Breast epithelium (tissue), 4 donors: ENCODE measurements around the gene TUBA4B. TPM values are rescaled to one million over a fixed set of nuclear protein-coding genes. Genes with fewer than 3 reads are reported as not detected.

Source experiments
- DNase-seq, 2 donors: peaks; one replicate each; pipeline ENCODE4 v3.0.0-alpha.2; 2019; ENCODE audit warnings: low spot score in 2 of 2
- H3K27ac ChIP-seq, 2 donors: fragments of 200-600 bp; sonication (generic) in 1 of 2; one replicate each; pipeline ENCODE4 v1.5.1; 2016 to 2019; ENCODE audit warnings: mild to moderate bottlenecking in 1 of 2
- H3K27me3 ChIP-seq, 2 donors: fragments of 200-600 bp; sonication (generic) in 1 of 2; one replicate each; pipeline versions ENCODE4 v1.5.1 to v1.6.0; 2017 to 2019; ENCODE audit warnings: control low read depth in 1 of 2, mild to moderate bottlenecking in 1 of 2
- H3K36me3 ChIP-seq: fragments of 200-600 bp; one replicate; pipeline ENCODE4 v1.5.1; 2019
- H3K4me1 ChIP-seq, 2 donors: fragments of 200-600 bp; sonication (generic); one replicate each; pipeline ENCODE4 v1.5.1; 2016 to 2019; ENCODE audit warnings: control low read depth in 1 of 2
- H3K4me3 ChIP-seq, 3 donors: fragments of 200-600 bp; sonication (generic); 1 replicate in 2 of 3; 2 replicates in 1 of 3; pipeline ENCODE4 v1.5.1; 2016 to 2019; ENCODE audit warnings: mild to moderate bottlenecking in 3 of 3, moderate library complexity in 2 of 3
- H3K9me3 ChIP-seq, 2 donors: fragments of 200-600 bp; sonication (generic) in 1 of 2; one replicate each; pipeline ENCODE4 v1.5.1; 2016 to 2019; ENCODE audit warnings: control low read depth in 1 of 2
- POLR2A ChIP-seq: fragments of 450-650 bp; IDR thresholded peaks from one replicate; pipeline ENCODE4 v1.6.1; 2016; ENCODE audit warnings: antibody characterized with exemption, mild to moderate bottlenecking, moderate library complexity
- POLR2AphosphoS5 ChIP-seq, 3 donors: sonication (generic); formaldehyde crosslinking; IDR thresholded peaks; one replicate each; pipeline ENCODE4 v1.6.1; 2017; ENCODE audit warnings: antibody characterized with exemption in 3 of 3
- intact Hi-C: fragments of 100-400 bp; cut with DNase I; formaldehyde crosslinking; loops from one replicate; pipeline ENCODE4 v1.15.1; 2023; ENCODE audit warnings: low total_unique reads
- total RNA-seq, 3 donors: library from RNA; depleted of rRNA; stranded (reverse); fragments of >200 nt; gene quantifications; one replicate each; pipeline ENCODE4 v1.1.0, GENCODE V29; 2016
- TF ChIP-seq, protein P1 (sequence below), 3 donors: fragments of 450-650 bp; IDR thresholded peaks; one replicate each; pipeline ENCODE4 v1.5.1; 2016 to 2017; ENCODE audit warnings: antibody characterized with exemption in 3 of 3, mild to moderate bottlenecking in 3 of 3, moderate library complexity in 3 of 3

Gene TUBA4B
- total RNA-seq, 3 donors from 2014 or later: 0.16 TPM; not detected in 2

DNA sequence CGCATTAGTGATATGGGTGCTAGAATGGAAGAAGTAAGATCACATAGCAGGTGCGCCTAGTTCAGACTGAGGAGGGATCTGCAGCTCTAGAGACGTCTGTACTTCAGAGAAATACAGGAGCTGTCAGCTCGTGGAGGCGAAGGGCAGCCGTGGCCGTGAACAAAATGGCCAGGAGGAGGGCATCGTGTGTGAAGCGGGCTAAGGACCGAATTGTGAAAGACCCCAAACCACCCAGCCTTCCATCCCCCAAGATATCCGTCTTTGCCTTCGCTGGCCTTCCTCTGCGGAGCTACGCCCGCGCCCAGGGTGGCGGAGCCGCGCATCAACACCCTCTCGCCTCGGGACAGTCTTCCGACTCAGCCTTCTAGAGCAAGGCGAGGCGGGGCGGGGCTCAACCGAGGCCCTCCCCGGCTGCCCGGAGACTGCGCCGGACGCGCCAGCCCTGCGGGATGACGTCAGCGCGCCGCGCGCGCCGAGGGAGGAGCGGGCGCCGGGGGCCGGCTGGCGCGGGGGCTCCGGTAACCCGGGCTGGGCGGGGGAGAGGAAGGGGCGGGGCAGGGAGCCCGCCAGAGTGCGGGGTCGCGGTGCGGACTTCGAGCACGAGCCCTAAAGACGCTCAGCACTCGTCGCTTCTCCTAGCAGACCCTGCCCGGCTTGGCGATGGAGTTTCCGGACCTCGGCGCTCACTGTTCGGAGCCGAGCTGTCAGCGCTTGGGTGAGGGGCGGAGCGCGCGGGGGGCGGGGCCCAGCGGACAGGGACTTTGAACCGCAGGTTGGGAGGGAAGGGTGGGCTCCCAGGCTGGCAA, 46.5 kb upstream of the TUBA4B start, which contains the start of gene ZFAND2B:
Gene ZFAND2B, plus strand, starts transcription at position 455 of the 806 bp plus-strand sequence. Its CDS starts 206 bp downstream, at position 661.
- H3K27me3 ChIP-seq: no peaks in the 10 kb centered on the region
- TF ChIP-seq POLR2AphosphoS5 (IDR thresholded peaks at IDR 0.05) (peak; percentile 93 to 96 (median 95)), POLR2A (peak; percentile 77)
- TF ChIP-seq, protein P1, sequence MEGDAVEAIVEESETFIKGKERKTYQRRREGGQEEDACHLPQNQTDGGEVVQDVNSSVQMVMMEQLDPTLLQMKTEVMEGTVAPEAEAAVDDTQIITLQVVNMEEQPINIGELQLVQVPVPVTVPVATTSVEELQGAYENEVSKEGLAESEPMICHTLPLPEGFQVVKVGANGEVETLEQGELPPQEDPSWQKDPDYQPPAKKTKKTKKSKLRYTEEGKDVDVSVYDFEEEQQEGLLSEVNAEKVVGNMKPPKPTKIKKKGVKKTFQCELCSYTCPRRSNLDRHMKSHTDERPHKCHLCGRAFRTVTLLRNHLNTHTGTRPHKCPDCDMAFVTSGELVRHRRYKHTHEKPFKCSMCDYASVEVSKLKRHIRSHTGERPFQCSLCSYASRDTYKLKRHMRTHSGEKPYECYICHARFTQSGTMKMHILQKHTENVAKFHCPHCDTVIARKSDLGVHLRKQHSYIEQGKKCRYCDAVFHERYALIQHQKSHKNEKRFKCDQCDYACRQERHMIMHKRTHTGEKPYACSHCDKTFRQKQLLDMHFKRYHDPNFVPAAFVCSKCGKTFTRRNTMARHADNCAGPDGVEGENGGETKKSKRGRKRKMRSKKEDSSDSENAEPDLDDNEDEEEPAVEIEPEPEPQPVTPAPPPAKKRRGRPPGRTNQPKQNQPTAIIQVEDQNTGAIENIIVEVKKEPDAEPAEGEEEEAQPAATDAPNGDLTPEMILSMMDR (IDR thresholded peaks at IDR 0.05): peak in 2 of 3 donors; percentile 49 to 53
- H3K9me3 ChIP-seq: no peaks in the 10 kb centered on the region
- H3K27ac ChIP-seq: peak within 1 kb of the TSS; percentile 91 to 97
- H3K4me3 ChIP-seq: peak within 1 kb of the TSS; percentile 70 to 73 (median 71)
- peaks cover 5 to 13% of the 10 kb centered on the region in 2 donors for H3K4me1 ChIP-seq
- H3K36me3 ChIP-seq: no peaks in the 10 kb centered on the region
- DNase-seq: peak; percentile 93 to 94
- intact Hi-C loops: no loop called here

DNA sequence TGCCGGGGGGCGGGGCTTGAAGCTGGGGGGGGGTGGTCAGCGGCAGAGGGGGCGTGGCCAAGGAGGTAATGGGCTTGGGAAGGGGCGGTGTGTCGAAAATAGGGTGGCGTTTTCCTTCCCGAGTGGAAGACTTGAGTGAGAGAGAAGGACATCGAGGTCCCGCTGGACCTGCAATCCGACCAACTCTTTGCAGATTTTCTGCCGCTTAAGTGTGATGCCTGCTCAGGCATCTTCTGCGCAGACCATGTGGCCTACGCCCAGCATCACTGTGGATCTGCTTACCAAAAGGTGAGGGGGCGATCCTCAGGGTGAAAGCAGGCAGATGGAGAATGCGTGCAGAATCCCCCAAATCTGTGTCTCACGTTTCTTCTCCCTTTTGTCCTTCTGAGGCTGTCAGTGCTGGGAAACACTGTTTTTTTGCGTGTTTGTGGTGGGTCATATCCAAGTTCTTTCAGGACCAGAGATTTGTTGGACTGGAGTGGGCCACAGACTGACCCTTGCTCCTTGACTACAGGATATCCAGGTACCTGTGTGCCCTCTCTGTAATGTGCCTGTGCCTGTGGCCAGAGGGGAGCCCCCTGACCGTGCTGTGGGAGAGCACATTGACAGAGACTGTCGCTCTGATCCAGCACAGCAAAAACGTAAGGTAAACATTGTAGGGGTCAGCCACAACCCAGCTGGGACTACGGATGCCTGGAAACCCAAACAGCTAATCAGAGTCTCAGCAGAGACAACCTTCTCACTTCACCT, 45.7 kb upstream of the TUBA4B start:
- no peaks in the 10 kb centered on the region for H3K9me3 ChIP-seq
- H3K27me3 ChIP-seq: no peaks in the 10 kb centered on the region
- no peak for DNase-seq
- intact Hi-C loops: no loop called here
- TF ChIP-seq POLR2AphosphoS5 (IDR thresholded peaks at IDR 0.05) (no peak), POLR2A (no peak)
- TF ChIP-seq, protein P1 (IDR thresholded peaks at IDR 0.05): no peak
- H3K4me1 ChIP-seq: peaks cover 5 to 13% of the 10 kb centered on the region in 2 donors
- H3K4me3 ChIP-seq: peak overlapping the region; percentile 70 to 73 (median 71)
- H3K27ac ChIP-seq: peak overlapping the region; percentile 91 to 97
- H3K36me3 ChIP-seq: no peaks in the 10 kb centered on the region

DNA sequence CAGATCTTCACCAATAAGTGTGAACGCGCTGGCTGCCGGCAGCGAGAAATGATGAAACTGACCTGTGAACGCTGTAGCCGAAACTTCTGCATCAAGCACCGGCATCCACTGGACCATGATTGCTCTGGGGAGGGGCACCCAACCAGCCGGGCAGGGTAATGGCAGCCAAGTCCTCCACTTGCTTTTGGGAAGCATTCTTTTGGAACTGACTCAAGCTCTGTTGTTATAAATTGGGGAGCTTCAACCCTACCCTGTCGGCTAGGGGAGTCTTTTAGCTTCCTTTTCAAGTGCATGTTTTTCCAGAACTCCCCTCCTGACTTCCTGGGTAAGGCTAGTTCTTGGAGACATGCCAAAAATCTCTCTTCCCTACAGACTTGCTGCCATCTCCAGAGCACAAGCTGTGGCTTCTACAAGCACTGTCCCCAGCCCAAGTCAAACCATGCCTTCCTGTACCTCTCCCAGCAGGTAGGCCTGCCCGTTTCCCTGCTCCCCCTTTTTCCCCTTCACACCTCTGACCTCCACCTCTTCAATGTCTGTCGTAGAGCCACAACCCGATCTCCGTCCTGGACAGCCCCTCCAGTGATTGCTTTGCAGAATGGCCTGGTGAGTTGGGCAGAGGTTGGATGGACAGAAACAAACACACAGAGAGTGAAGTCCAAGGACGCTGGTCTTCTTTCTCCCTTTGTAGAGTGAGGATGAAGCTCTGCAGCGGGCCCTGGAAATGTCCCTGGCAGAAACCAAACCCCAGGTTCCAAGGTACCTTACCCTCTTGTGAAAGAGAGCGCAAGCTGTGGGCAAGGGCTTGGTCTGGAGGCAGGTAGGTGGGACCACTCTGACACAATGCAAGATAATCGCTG, 44.9 kb upstream of the TUBA4B start:
- DNase-seq: no peak
- H3K9me3 ChIP-seq: no peaks in the 10 kb centered on the region
- H3K27ac ChIP-seq: peak overlapping the region; percentile 91 to 97
- peak overlapping the region in 2 of 3 donors; percentile 70 to 71 for H3K4me3 ChIP-seq
- no peaks in the 10 kb centered on the region for H3K27me3 ChIP-seq
- TF ChIP-seq POLR2A: no peak
- TF ChIP-seq POLR2AphosphoS5 (IDR thresholded peaks at IDR 0.05): no peak
- TF ChIP-seq, protein P1 (IDR thresholded peaks at IDR 0.05): no peak
- intact Hi-C loops: no loop called here
- H3K36me3 ChIP-seq: no peaks in the 10 kb centered on the region
- H3K4me1 ChIP-seq: peaks cover 5 to 13% of the 10 kb centered on the region in 2 donors

DNA sequence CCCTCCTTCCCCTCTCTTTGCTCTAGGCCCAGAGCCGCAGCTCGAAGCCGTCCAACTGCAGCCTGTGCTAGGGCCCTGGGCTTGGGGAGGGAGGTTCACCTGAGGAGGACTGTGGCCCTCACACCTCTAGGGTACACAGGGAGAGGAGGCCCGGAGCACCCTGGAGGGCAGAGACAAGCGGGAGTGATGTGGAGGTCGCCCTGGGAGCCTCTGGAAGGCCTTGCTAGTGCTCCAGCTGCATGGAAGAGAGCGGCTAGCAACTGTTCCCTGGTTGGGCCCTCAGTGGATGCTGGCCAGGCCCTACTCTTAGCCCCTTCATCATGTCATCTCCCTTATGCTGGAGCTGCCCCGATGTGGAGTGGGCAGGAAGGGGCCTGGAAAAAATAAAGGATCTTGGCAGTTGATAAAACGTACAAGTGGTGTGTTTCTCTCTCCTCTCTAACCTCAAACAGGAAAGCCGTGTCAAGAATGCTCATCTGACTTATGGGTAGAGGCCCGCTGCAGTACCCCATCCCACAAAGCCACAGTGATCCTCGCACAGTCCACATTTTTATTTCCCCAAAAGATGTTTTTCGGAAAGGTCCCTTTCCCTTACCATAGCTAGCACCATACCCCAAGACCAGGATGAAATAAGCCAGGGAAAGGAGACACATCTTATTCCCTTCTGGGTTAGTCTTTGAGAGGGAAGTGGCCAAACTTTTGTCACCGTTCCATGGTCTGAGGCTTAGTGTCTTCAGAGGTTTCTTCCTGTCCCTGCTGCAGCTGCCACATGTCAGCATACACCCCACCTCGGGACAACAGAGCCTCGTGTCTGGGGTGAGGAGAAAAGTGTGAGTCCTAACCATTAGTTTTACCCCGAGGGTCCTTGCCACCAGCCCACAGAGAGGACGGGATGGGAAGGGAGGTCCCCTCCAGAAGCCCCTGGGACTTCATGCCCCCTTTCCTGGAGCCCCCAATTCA, 43.5 kb upstream of the TUBA4B start:
- no peak for TF ChIP-seq POLR2A
- TF ChIP-seq, protein P1 (IDR thresholded peaks at IDR 0.05): no peak
- TF ChIP-seq POLR2AphosphoS5 (IDR thresholded peaks at IDR 0.05): no peak
- peaks cover 5 to 13% of the 10 kb centered on the region in 2 donors for H3K4me1 ChIP-seq
- DNase-seq: no peak
- no peaks in the 10 kb centered on the region for H3K36me3 ChIP-seq
- H3K27me3 ChIP-seq: no peaks in the 10 kb centered on the region
- peak overlapping the region; percentile 2 to 91 for H3K27ac ChIP-seq
- no peaks in the 10 kb centered on the region for H3K9me3 ChIP-seq
- H3K4me3 ChIP-seq: no peak overlapping the region
- intact Hi-C loops: no loop called here
